ENCODE data around the gene GHRH. TPM values are rescaled to one million over a fixed set of nuclear protein-coding genes. Genes with fewer than 3 reads are reported as not detected.
A peak's percentile ranks its signal among the peaks of the same experiment; 100 is the strongest.

Gene GHRH
- total and polyA plus RNA-seq, 2 experiments from 2014 or later, result not detected

GRCh38 chr20:37297066-37297736, 35.6 kb upstream of the GHRH start:
- Histone ChIP-seq H3K79me2 (peaks cover 79% of the 10 kb centered on the region), H3K4me3 (no peak overlapping the region), H3K27me3 (no peaks in the 10 kb centered on the region), H3K9me3 (ENCODE audit: low read depth) (no peaks in the 10 kb centered on the region), H3K4me1 (ENCODE audit: insufficient read depth) (peaks cover 45% of the 10 kb centered on the region), H3K36me3 (replicated peaks; ENCODE audit: insufficient read depth, low read depth) (no peaks in the 10 kb centered on the region), H3K9me2 (replicated peaks; ENCODE audit: insufficient read depth) (no peaks in the 10 kb centered on the region), H2AFZ (no peak overlapping the region), H3K4me2 (peak overlapping the region; percentile 41), H3K27ac (peak overlapping the region; percentile 77), H4K20me1 (ENCODE audit: insufficient read depth, poor library complexity, severe bottlenecking) (no peaks in the 10 kb centered on the region)
- WGBS (ENCODE audit: low lambda C conversion rate, missing lambda C conversion rate), result 77% methylated on average over 13 of the region's 13 CpGs
- DNase-seq (ENCODE audit: low spot score), result no peak
- TF ChIP-seq EZH2 (IDR thresholded peaks at IDR 0.05; ENCODE audit: borderline replicate concordance) (no peak), CTCF (IDR thresholded peaks at IDR 0.05; ENCODE audit: poor library complexity) (no peak), EZH2phosphoT487 (IDR thresholded peaks at IDR 0.05; ENCODE audit: low read depth, severe bottlenecking, unreplicated experiment) (no peak)

GRCh38 chr20:37296371-37296770, 34.8 kb upstream of the GHRH start:
- 33% methylated on average over 2 of the region's 2 CpGs for WGBS (ENCODE audit: low lambda C conversion rate, missing lambda C conversion rate)

GRCh38 chr20:37295595-37295994, 34.0 kb upstream of the GHRH start:
- 56% methylated on average over 7 of the region's 7 CpGs for WGBS (ENCODE audit: low lambda C conversion rate, missing lambda C conversion rate)
- H3K4me2 ChIP-seq, result peak overlapping the region; percentile 40
- H4K20me1 ChIP-seq (ENCODE audit: insufficient read depth, poor library complexity, severe bottlenecking), result no peaks in the 10 kb centered on the region
- H3K4me1 ChIP-seq (ENCODE audit: insufficient read depth), result peaks cover 45% of the 10 kb centered on the region
- H3K27ac ChIP-seq, result peak overlapping the region; percentile 77
- no peaks in the 10 kb centered on the region for H3K27me3 ChIP-seq
- peaks cover 81% of the 10 kb centered on the region for H3K79me2 ChIP-seq
- no peaks in the 10 kb centered on the region for H3K9me3 ChIP-seq (ENCODE audit: low read depth)
- no peak overlapping the region for H2AFZ ChIP-seq
- no peak for DNase-seq (ENCODE audit: low spot score)
- TF ChIP-seq CTCF (IDR thresholded peaks at IDR 0.05; ENCODE audit: poor library complexity) (no peak), EZH2 (IDR thresholded peaks at IDR 0.05; ENCODE audit: borderline replicate concordance) (no peak), EZH2phosphoT487 (IDR thresholded peaks at IDR 0.05; ENCODE audit: low read depth, severe bottlenecking, unreplicated experiment) (no peak)
- H3K9me2 ChIP-seq (replicated peaks; ENCODE audit: insufficient read depth), result no peaks in the 10 kb centered on the region
- H3K4me3 ChIP-seq, result no peak overlapping the region
- H3K36me3 ChIP-seq (replicated peaks; ENCODE audit: insufficient read depth, low read depth), result no peaks in the 10 kb centered on the region

More at GRCh38 chr20:37296371-37296770, 34.8 kb upstream of the GHRH start:
- Histone ChIP-seq H3K79me2 (peaks cover 81% of the 10 kb centered on the region), H2AFZ (no peak overlapping the region), H3K4me3 (no peak overlapping the region), H3K27me3 (no peaks in the 10 kb centered on the region), H3K4me2 (peak overlapping the region; percentile 41), H4K20me1 (ENCODE audit: insufficient read depth, poor library complexity, severe bottlenecking) (no peaks in the 10 kb centered on the region), H3K4me1 (ENCODE audit: insufficient read depth) (peaks cover 45% of the 10 kb centered on the region), H3K9me3 (ENCODE audit: low read depth) (no peaks in the 10 kb centered on the region), H3K9me2 (replicated peaks; ENCODE audit: insufficient read depth) (no peaks in the 10 kb centered on the region), H3K36me3 (replicated peaks; ENCODE audit: insufficient read depth, low read depth) (no peaks in the 10 kb centered on the region), H3K27ac (peak overlapping the region; percentile 77)
- TF ChIP-seq CTCF (IDR thresholded peaks at IDR 0.05; ENCODE audit: poor library complexity), result no peak
- TF ChIP-seq EZH2phosphoT487 (IDR thresholded peaks at IDR 0.05; ENCODE audit: low read depth, severe bottlenecking, unreplicated experiment), result no peak
- TF ChIP-seq EZH2 (IDR thresholded peaks at IDR 0.05; ENCODE audit: borderline replicate concordance), result no peak
- DNase-seq (ENCODE audit: low spot score), result no peak

Data from hepatocyte (in vitro differentiated cells).